ENCODE results near the gene MYO5B.
"Not testable (repeated sequence)": the region's sequence is repeated elsewhere in the genome, so short reads cannot be mapped to it uniquely, and the experiment has no call there.

The MYO5B gene

DNA sequence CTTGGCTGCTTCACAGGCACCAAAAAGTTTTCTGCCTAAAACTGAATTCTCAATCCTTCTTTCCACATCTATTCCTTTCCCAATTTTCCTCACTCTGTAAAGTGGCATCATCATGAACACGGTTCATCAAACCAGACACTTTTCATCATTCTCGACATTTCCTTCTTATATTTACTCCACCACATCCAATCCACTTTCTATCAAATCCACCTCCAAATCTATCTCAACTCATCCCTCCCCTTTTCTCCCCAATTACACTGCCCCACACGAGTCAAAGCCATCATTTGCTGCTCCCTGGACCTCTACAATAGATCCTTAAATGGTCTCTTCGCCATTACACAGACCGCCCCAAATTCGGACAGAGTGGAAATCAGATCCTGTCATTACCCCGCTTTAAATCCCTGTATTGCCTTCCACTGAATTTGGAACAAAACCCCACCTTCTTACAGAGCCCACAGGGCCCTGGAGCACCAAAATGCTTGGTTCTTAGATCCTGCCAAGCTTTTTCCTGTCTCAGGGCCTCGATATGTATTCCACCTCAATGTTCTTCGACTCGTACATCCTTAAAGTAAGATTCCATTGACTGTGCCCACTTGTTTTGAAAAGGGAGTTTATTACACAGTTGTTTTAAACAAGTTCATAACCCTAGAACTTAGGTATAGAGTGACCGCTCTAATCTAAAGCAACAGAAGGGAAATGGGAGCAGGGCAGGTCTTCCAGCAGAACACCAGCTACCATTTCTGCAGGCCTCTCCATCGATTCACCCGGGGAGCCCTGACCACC, 382.5 kb downstream of the MYO5B start:
- Histone ChIP-seq H3K9me3 (ENCODE audit: control insufficient read depth, insufficient read depth, low read length) (peaks cover 9% of the 10 kb centered on the region; the same call in 1 of the 2 replicates), H3K36me3 (ENCODE audit: insufficient read depth, low read length) (no peaks in the 10 kb centered on the region), H3K4me1 (ENCODE audit: insufficient read depth, low read length) (0 out of 2 replicates have a peak, but pooled peaks cover 3% of the 10 kb centered on the region), H3K9ac (ENCODE audit: low read depth, low read length) (peak overlapping the region; percentile 85)

- Histone ChIP-seq H3K36me3 (ENCODE audit: insufficient read depth, low read length) (no peaks in the 10 kb centered on the region), H3K4me1 (ENCODE audit: insufficient read depth, low read length) (0 out of 2 replicates have a peak, but pooled peaks cover 3% of the 10 kb centered on the region), H3K9me3 (ENCODE audit: control insufficient read depth, insufficient read depth, low read length) (peaks cover 9% of the 10 kb centered on the region; the same call in 1 of the 2 replicates), H3K9ac (ENCODE audit: low read depth, low read length) (0 out of 2 replicates have a peak overlapping the region, but pooled peaks have one; percentile 85)
These were observed 383.6 kb downstream of the MYO5B start for GRCh38 chr18:49811151-49811938.

DNA sequence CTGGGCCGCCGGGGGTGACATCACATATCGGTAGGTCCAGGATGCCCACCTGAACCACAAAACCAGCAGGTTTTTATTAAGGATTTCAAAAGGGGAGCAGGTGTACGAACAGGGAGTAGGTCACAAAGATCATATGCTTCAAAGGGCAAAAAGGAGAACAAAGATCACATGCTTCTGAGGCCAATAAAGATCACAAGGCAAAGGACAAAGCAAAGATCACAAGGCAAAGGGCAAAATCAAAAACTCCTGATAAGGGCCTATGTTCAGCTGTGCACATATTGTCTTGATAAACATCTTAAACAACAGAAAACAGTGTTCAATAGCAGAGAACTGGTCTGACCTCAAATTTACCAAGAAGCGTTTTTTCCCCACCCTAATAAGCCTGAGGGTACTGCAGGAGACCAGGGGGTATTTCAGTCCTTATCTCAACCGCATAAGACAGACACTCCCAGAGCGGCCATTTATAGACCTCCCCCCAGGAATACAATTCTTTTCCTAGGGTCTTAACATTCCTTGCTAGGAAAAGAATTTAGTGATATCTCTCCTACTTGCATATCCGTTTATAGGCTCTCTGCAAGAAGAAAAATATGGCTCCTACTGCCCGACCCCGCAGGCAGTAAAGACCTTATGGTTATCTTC, 386.3 kb downstream of the MYO5B start:
- not testable (repeated sequence) for H3K36me3 ChIP-seq (ENCODE audit: insufficient read depth, low read length); H3K9ac ChIP-seq (ENCODE audit: low read depth, low read length); H3K4me1 ChIP-seq (ENCODE audit: insufficient read depth, low read length); H3K9me3 ChIP-seq (ENCODE audit: control insufficient read depth, insufficient read depth, low read length)

DNA sequence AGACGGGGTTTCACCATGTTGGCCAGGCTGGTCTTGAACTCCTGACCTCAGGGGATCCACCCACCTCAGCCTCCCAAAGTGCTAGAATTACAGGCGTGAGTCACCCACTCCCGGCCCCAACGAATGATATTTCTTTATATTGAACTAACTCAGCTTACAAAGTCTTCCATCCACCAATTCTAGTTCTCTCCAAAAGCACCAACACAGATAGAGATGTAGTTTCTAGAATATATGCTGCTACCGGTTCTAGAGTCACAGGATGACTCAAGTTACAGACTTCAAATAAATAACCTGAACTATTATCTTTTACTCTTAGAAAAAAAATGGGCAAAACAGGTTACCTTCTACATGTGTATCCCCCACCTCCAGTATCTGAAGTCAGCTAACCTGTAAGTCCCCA, 390.9 kb downstream of the MYO5B start:
- peaks cover 6% of the 10 kb centered on the region; the same call in 1 of the 2 replicates for H3K9me3 ChIP-seq (ENCODE audit: control insufficient read depth, insufficient read depth, low read length)
- no peaks in the 10 kb centered on the region for H3K4me1 ChIP-seq (ENCODE audit: insufficient read depth, low read length)
- peaks cover 9% of the 10 kb centered on the region; the same call in 1 of the 2 replicates for H3K36me3 ChIP-seq (ENCODE audit: insufficient read depth, low read length)
- H3K9ac ChIP-seq (ENCODE audit: low read depth, low read length), result no peak overlapping the region

DNA sequence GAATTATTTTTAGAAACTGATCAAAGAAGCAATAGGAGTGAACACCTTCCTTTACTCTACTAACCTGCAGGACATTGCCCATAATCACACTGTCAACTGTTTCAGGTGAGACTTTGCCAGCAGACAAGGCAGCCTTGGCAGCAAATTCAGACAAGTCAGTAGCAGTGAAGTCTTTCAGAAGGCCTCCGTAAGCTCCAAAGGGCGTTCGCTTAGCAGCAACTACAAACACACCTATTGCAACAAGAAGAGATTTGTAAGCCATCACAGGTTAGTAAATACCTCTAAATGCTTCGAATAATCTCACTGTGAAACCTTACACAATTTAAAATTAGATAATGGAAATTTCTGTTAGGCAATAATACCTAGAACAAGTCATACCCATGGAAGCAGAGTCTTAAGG, 392.3 kb downstream of the MYO5B start:
- no peak overlapping the region for H3K9ac ChIP-seq (ENCODE audit: low read depth, low read length)
- no peaks in the 10 kb centered on the region; the same call in 1 of the 2 replicates for H3K9me3 ChIP-seq (ENCODE audit: control insufficient read depth, insufficient read depth, low read length)
- H3K4me1 ChIP-seq (ENCODE audit: insufficient read depth, low read length), result no peaks in the 10 kb centered on the region
- H3K36me3 ChIP-seq (ENCODE audit: insufficient read depth, low read length), result peaks cover 9% of the 10 kb centered on the region; the same call in 1 of the 2 replicates

DNA sequence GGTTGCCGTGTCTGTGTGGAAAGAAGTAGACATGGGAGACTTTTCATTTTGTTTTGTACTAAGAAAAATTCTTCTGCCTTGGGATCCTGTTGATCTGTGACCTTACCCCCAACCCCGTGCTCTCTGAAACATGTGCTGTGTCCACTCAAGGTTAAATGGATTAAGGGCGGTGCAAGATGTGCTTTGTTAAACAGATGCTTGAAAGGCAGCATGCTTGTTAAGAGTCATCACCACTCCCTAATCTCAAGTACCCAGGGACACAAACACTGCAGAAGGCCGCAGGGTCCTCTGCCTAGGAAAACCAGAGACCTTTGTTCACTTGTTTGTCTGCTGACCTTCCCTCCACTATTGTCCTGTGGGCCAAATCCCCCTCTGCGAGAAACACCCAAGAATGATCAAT, 394.5 kb downstream of the MYO5B start:
- peaks cover 12% of the 10 kb centered on the region; the same call in 1 of the 2 replicates for H3K36me3 ChIP-seq (ENCODE audit: insufficient read depth, low read length)
- not testable (repeated sequence) for H3K9me3 ChIP-seq (ENCODE audit: control insufficient read depth, insufficient read depth, low read length); H3K4me1 ChIP-seq (ENCODE audit: insufficient read depth, low read length); H3K9ac ChIP-seq (ENCODE audit: low read depth, low read length)

- H3K9me3 ChIP-seq (ENCODE audit: control insufficient read depth, insufficient read depth, low read length); H3K9ac ChIP-seq (ENCODE audit: low read depth, low read length); H3K4me1 ChIP-seq (ENCODE audit: insufficient read depth, low read length): not testable (repeated sequence)
- H3K36me3 ChIP-seq (ENCODE audit: insufficient read depth, low read length), result peaks cover 14% of the 10 kb centered on the region; the same call in 1 of the 2 replicates
These were observed 395.1 kb downstream of the MYO5B start for GRCh38 chr18:49799806-49800205.

DNA sequence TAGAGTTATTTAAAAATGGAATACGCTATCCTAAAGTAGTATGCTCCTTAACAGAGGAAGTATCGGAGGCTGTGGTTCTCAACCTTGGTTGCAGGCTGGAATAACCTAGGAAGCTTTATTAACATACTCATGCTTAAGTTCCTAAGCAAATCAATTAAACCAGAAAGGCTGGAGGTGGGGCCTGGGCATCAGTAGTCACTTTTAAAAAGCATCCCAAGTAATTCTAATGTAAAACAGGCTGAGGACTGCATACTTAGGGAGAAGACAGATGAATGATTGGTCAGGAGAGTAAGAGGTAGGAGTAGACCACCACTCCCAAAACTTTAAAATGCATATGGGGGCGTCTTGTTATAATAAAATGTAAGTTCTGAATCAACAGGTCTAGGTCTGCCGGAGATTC, 396.9 kb downstream of the MYO5B start:
- Histone ChIP-seq H3K4me1 (ENCODE audit: insufficient read depth, low read length) (no peaks in the 10 kb centered on the region), H3K36me3 (ENCODE audit: insufficient read depth, low read length) (peaks cover 16% of the 10 kb centered on the region; the same call in 1 of the 2 replicates), H3K9ac (ENCODE audit: low read depth, low read length) (no peak overlapping the region), H3K9me3 (ENCODE audit: control insufficient read depth, insufficient read depth, low read length) (no peaks in the 10 kb centered on the region; the same call in 1 of the 2 replicates)

DNA sequence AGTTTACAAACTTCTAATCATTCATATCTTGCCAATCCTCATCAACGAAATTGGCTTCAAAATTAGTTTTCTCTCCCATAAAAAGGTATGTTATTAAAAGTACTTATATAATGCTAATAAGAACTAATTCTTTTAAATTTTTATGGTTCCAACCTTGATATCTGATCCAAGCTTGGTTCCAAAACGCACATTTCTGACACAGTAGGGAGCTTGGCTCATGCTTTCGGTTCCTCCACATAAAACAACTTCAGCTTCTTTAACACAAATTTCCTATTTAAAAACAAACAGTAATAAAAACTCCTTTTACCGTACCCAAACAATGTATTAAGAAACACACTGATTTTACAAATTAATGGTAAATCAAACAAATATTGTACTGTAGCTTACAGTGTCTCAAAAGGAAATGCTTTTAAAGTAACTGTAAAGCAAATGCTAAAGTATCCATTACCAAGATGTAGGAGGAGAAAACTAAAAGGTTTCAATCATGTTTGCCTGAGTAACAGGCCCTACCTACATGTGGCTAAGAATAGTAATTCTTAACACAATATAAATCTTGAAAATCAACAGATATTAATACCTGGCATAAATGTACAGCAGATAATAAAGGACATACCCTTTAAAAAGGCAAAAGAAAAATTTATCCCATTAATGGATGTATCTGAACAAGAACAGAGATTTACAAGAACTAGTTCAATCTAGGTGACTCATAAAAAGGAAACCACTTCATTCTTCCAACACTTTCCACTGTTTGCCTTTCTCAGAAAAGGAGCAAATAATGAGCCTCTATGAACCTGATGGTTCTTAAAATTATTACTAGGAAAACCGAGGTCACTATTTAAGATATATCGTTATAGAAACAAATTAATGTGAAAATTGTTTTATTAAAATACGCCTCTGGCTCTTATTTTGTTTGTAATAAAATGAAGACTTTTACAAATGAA, 399.1 kb downstream of the MYO5B start:
- Histone ChIP-seq H3K9ac (ENCODE audit: low read depth, low read length) (no peak overlapping the region), H3K4me1 (ENCODE audit: insufficient read depth, low read length) (no peaks in the 10 kb centered on the region), H3K9me3 (ENCODE audit: control insufficient read depth, insufficient read depth, low read length) (no peaks in the 10 kb centered on the region), H3K36me3 (ENCODE audit: insufficient read depth, low read length) (peaks cover 11% of the 10 kb centered on the region; the same call in 1 of the 2 replicates)

- Histone ChIP-seq H3K9ac (ENCODE audit: low read depth, low read length) (no peak overlapping the region), H3K4me1 (ENCODE audit: insufficient read depth, low read length) (no peaks in the 10 kb centered on the region), H3K36me3 (ENCODE audit: insufficient read depth, low read length) (peaks cover 19% of the 10 kb centered on the region), H3K9me3 (ENCODE audit: control insufficient read depth, insufficient read depth, low read length) (no peaks in the 10 kb centered on the region)
These were observed 400.2 kb downstream of the MYO5B start for GRCh38 chr18:49794743-49795142.

DNA sequence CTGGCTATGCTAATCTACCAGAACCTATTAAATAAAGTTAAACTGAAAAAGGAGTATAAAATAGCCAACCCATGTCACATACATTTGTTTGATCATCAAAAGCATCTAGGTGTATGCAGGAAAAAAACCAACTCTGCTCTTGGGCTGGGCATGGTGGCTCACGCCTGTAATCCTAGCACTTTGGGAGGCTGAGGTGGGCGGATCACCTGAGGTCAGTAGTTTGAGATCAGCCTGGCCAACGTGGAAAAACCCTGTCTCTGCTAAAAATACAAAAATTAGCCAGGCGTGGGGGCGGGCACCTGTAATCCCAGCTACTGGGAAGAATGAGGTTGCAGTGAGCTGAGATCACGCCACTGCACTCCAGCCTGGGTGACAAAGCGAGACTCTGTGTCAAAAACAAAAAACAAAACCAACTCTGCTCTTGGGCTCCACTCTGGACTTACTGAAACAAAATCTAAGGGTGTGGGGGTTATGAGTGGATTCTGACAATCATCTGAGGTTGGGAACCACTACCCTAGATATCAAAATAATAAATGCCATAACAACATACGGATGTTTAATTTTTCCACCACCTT, 405.3 kb downstream of the MYO5B start:
- H3K36me3 ChIP-seq (ENCODE audit: insufficient read depth, low read length), result peaks cover 17% of the 10 kb centered on the region
- H3K9ac ChIP-seq (ENCODE audit: low read depth, low read length); H3K9me3 ChIP-seq (ENCODE audit: control insufficient read depth, insufficient read depth, low read length); H3K4me1 ChIP-seq (ENCODE audit: insufficient read depth, low read length): not testable (repeated sequence)

GRCh38 chr18:49788327-49788898, 406.5 kb downstream of the MYO5B start:
- no peaks in the 10 kb centered on the region for H3K9me3 ChIP-seq (ENCODE audit: control insufficient read depth, insufficient read depth, low read length)
- no peak overlapping the region for H3K9ac ChIP-seq (ENCODE audit: low read depth, low read length)
- H3K4me1 ChIP-seq (ENCODE audit: insufficient read depth, low read length), result no peaks in the 10 kb centered on the region
- peaks cover 16% of the 10 kb centered on the region for H3K36me3 ChIP-seq (ENCODE audit: insufficient read depth, low read length)

Data from ES-I3 (cell line).